SIG-M5 (cell line): ENCODE results near the gene VAV2.

Experiments used
- DNase-seq: peaks from one replicate; lab custom pipeline; 2025; lab: John Stamatoyannopoulos, UW

VAV2 gene

DNA sequence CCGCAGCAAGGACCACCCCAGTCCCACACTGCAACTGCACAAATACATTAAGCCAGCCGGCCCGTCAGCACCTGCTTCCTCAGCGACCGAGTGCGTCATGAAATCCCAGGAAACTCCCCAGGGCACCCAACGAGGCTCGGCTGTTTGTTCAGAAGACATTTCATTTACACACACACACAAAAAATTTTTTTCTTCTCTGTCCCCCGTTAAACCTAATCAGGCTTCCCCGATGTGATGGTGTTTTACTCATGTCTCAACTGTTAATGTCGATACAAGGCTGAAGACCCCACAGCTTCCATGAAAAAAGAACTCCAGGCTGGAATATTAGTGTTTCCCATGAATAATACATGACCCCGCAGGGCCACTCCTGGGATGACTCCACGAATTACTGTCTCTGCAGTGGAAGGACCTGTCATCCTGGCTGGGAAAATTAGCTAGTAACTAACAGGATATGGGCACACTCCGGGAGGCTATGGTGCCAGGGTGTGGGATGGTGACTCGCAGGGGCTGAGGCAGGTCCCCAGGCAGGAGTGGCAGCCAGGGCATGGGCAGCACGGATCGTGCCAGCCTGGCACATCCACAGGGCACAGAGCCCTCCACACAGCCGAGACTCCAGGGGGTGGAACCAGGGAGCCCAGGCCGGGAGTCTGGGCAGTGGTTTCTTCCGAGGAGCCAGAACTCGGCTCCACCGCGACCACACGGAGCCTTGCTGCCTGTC is 102.4 kb downstream of the VAV2 start:
- no peak for DNase-seq

DNA sequence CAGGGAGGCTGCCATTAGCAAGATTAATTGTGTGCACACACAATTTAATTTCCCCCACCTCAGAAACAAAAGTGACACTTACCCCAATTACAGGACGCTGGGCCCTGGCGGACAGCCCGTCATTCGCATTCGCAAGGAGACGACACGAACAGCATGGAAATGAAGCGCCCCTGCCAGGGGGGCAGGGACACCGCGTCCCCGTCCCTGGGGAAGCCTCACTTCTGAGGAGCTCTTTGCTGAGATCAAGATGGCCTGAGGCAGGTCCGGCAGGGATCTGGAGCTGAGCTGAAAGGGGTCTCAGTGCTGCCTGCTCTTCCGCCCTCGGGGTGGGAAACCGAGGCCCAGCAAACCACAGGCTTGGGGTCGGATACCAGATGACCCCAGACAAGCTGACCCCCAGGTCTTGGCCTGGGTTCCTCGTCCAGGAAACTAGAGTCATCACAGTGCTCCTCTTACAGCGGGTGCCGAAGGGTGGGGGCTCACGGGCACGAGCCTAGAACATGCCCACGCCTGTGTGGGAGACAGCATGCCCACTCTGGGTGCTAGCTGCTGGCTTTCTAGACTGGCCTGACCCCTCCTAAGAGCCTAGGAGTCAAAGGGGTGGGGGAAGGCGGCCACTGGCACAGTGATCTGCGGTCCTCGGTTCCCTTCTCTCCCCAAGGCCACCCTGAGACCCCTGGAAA is 103.2 kb downstream of the VAV2 start:
- no peak for DNase-seq

DNA sequence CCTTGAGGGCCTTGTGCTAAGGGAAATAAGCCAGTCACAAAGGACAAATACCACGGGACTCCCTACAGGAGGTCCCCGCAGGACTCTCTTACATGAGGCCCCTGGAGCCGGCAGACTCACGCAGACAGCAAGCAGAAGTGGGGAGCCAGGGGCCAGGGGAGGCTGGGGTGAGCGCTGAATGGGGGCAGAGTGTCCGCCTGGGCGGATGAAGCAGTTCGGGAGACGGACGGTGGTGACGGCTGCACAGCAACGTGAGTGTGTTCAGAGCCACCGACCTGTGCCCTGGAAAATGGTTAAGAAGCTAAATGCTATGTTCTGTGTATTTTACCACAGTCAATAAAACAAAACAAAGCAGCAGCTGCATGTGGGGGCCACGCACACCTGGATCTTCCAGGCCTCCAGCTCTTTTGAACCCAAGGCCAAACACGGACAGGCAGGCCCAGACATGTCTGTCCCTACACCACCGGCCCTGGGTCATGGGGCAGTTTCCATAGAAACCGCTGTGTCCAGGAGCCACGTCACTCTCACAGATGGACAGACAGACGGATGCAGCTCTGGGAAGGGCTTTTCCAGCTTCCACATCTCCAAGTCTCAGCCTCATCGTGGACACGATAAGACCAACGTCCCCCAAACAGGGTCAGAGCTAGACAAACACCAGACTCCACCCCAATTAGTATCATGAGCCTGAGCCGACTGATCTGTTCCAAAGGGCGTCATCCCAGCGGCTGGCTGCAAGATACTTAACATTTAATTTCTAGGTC is 103.9 kb downstream of the VAV2 start:
- no peak for DNase-seq

DNA sequence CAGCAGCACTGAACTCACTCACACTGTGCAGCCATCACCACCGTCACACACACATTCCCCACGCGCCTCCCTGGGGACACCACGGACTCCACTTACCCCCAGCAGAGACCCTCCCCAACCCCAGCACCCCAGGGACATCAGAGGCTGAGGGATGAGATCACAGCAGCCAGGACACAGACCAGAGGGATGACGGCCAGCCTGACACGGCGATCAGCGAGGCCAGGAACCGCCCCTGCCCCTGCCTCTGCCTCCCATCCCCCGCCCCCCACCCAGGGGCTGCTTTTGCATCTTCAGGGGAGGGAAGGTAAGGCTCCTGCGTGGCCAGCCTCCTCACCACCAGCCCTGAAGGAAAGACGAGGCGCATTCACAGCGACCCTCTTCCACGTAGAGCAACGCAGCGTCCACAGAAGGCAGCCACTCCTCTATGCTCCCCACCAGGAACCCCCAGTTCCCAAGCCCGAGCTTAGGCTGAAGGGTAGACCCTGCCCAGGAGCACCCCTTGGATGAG is 104.5 kb downstream of the VAV2 start:
- DNase-seq, result no peak

DNA sequence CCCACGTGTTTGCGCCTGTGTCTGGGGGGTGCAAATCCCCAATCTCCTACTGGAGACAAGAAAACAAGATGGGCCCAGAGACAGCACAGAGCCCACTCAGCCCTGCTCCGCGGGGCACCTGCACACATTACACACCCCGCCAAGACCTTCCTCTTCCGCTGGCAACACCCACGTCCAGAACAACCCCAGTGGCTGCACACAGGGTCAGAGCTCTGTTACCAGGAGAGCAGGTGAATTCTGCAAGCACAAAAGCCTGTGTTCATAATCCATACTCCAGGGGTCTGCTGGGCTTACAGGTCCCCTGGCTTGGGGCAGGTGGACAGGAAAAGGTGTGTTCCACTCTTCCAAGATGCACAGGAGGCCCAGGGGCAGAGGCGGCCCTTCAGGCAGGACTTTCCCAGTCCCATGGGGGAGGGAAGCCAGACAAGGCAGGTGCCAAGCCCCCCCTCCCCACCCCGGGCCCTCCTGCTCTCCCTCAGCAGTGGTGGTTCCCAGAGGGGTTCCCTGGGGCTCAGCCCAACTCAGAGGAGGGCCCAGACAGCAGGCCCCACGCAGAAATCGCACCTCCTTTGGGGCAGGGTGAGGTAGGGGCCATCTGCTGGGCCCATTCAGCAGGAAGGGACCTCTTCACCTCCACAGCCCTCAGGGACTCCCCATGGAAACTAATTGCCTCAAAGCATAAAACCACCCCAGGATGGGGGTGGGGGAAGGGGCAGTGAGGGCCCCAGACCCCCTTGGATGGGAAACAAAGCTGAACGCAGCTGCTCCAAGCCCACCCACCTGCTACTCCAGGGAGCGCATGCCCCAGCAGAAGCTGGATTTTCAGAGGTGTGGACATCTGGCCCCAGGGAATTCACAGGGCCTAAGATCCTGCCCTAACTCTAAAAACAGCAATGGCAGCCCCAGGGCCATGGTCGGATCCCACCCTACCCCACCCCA is 105.3 kb downstream of the VAV2 start:
- DNase-seq, result no peak

DNA sequence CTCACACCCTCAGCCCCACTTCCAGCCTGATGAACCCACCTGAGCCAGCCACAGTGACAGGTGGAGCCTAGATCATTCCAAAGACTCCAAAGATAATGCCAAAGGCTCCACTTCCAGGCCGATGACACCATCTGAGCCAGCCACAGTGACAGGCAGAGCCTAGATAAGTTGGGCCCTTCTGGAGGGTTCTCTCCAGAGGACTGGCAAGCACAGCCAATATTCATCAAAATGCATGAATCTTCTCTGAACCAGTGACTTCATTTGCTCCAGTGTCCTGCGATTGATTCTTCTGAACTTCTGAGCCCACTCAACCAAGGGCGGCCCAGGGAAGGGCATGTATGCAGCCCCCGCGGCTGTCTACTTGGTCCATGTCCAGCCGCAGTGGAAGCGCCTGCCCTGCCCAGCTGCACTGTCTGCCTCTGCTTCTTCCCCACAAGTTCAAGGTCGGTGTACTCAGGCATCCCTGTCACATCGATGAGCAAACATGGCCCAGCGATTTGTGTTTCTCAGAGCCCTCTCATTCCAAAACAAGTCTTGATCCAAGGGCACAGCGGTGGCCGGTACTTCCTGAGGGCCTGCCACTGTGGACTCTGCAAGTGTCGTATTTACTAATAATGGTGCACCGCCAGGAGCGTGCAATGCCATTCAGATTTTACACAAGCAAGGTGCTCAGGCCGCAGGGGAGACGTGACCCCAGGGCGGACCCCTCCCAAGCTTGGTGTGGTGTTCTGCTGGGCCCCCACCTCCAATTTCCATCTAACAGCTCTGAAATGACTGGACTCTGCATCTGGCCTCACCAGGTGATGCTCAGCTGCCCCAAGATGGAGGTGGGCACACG is 107.0 kb downstream of the VAV2 start:
- no peak for DNase-seq

DNA sequence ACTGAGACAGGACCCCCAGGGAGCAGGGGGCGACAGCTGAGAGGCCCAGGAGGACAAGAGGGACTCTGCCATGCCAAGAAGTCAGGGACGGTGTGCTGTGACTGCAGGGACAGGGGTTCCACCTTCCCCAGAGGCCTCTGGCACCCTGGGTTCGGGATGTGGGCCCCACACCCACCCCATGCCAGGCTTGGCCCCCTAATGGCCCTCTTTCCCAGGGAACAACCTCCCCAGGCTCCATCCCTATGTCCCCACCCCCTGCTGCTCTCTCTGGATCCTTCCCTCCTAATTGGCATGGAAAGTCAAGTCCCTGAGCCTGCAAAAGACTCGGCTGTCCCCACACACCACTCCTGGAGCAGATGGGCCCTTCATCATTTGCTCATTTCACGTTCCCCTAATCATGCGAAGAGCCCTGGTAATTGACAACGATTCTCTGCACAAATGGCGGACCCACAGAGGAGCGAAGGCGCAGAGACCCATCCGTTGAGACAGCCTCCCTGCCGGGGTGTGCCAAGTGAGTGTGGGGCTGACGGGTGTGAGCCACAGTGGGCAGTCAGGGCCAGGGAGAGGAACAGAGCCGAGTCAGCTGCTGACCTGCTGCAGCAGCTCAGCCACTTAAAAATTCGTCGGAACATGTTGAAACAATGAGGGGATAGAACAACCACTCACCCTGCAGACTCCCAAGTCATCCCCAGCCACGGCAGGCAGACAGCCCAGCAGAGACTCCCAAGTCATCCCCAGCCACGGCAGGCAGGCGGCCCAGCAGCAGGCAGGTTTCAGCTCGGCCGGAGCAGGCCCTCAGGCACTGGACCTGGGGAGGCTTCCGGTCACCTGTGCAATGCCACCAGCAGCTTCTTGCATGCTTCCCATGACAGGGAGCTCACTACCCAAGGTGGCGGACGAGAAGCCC is 109.0 kb downstream of the VAV2 start:
- no peak for DNase-seq

DNA sequence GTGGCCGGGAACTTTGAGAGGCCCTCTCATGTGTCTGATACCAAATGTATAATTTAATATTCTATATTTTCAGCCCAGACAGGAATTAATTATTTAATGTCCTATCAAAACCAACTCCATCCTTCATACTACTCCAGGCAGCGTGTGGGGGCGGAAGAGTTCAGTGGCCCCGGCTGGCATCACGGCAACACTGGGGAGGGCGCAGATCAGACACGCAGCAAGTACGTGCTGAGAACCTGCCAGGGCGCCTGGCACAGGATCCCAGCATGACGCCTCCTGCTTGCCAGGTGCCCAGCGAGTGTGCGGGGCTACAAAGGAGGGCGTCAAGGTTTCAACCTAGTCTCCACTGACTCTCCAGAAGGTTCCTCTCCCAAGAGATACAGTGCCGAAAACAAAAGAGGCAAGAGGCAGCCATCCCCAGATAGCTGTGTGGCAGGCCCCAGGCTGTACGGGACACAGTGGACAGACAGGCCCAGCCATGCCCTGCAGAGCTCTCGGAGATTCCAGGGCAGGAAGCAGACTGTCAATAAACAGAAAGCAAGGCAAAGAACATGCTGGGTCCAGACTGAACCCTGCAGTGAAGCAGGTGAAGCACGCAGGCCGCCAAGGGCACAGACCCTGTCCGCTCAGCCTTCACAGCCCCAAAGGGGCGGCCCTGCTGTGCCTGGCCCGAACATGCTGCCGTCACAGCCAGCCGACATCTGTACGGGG is 110.3 kb downstream of the VAV2 start:
- no peak for DNase-seq

DNA sequence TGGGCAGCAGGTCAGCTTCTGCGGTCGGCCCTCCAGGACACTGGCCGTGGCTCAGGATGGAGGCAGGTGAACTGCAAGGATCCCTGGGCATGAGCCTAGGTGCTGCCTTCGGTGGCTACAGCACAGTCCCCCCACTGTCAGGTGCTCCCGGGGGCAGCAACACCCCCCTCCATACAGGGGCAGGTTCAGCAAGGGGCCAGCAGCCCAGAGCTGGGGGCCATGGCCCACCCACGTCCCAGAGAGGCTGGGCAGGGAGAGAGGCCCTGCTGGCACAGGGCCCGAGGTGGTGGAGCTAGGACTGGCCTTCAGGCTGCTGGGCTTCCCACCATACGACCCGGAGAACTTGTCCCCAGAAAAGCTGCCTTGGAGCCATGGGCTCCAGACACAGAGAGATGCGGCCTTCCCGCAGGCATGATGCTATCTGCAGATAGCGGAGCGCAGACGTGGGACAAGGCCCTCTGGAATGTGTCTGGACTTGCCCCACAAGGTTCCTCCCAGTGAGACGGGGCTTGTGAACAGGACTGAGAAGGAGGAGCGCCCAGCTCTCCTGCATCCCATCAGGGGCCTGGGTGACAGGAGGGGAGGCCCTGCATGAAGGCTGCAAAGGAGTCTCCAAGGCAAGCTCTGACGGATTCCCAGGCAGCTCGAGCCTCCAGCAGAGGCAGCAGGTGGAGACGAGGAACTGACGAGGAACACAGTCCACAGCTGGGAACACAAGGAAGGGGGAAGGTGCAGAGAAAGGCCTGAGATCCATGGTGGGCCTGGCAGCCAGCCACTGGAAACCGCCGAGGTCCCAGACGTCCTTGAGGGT is 111.1 kb downstream of the VAV2 start:
- no peak for DNase-seq

DNA sequence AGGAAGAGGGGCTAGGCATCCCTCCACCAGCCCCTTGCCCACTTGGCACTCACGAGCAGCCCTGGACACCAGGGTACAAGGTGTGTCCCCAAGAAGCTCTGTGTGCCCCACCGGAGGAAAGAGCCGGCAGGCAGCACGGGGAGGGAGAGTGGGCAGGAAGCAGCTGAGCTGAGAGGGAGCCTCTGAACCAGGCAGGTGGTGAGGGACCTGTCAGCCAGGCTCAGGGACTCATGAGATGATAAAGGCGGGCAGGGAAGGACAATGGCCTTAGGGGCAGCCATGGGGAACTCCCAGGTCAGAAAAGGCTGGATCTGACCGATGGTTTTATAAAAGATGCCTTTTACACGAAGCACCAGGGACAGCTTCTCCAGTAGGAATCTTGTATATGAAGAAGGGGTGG is 112.0 kb downstream of the VAV2 start:
- DNase-seq, result no peak

DNA sequence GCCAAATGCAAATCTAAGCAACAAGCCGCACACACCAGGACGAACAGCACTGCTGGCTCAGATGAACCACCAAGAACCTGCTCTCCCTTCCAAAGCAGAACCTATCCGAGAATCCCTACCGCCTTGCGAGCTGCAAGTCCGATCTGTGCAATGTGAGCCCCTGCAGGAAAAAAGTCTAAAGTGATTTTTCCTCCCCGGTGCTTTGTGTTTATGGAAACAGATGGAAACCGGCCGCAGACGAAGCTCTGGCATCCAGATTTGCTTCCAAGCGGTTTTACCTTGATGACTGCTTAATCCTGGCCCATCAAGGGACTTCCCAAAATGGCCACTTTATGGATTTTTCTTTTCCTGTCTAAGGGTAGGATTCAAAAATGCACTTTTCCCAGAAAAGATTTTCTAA is 112.5 kb downstream of the VAV2 start:
- DNase-seq, result no peak

DNA sequence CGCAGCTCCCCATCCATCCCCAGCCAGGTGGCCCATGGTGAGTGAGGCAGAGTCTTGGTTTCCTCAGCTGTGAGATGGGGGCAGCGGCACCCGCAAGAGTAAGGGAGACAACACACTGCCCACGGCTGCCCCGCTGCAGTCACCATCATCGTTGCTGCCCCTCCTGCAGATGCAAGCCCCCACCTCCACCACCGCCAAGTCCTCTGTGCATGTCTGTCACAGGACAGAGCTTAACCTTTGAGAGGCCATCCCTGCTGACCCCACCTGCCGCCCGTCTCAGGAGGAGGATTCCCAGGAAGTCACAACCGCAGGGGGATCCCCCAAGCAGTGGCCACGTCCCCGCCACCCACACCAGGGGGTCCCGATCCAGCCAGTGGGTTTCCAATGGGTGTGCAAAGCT is 113.7 kb downstream of the VAV2 start:
- DNase-seq, result no peak

DNA sequence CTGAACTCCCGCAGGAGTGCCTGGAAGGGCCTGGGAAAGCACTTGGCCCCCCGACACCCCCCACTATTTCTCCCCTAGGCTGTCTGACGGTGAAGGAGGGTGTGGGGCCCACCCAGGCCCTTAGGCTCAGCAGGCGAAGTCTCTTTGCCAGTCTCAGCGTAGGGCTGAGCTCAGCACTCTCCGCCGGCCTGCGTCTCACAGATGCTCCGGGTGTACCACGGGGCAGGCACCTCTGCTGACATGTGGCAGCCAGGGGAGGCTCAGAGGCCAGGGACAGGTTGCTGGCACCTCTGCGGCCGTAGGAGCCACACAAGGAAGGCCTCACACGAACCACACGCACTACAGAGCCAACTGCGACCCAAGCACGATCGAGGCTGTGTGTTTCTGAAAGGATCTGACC is 114.2 kb downstream of the VAV2 start:
- no peak for DNase-seq

DNA sequence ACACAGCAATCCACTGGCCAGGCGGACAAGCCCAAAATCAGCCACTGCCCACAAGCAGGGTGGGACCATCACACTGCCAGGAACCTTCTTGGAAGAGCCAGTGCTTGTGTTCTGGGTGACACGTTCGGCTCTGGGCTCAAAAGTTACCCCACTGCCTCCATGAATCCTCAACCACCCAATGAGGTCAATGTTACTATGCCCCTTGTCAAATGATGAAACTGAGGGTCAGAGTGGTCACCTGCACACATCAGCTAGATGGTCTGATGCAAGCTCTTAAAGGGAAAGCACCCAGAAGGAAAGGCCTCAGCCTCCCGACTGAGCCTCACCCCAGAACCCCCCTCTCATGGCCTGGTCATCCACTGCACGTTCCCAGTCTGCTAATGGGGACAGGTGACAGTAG is 114.8 kb downstream of the VAV2 start:
- DNase-seq, result no peak

DNA sequence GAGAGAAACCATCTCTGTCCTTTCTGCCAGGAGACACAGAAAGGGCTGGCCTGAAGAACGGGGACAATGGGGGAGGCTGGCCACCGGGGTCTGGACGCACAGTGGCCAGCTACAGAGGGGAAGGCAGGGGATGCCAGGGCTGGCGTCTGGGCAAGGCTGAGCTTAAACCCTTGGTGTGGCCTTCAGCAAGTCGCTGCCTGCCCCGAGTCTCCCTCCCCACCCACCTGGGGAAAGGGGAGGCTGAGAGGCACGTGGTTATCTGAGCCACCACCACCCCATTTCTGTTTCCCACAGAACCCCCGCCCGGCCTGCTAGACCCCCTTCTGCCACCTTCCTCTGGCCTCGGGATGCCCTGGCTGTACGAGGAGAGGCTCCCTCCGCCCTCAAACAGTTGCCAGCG is 115.3 kb downstream of the VAV2 start:
- no peak for DNase-seq

DNA sequence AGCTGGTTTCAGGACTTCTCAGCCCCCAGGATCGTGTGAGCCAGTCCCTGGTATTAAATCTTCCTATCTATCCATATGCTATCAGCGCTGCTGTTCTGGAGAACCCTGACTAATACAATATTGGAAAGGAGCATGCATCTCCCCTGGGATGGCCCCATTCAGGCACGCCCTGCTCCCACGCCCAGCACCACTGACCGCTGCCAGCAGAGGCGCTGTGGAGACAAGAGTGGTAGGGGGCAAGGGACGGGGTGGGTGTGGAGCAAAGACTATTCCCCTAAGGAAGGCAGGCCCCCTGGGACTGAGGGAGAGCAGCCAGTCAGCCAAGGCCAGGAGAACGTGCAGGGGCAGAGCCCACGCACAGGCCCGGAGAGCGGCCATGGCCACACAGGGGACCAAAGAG is 116.0 kb downstream of the VAV2 start:
- no peak for DNase-seq

DNA sequence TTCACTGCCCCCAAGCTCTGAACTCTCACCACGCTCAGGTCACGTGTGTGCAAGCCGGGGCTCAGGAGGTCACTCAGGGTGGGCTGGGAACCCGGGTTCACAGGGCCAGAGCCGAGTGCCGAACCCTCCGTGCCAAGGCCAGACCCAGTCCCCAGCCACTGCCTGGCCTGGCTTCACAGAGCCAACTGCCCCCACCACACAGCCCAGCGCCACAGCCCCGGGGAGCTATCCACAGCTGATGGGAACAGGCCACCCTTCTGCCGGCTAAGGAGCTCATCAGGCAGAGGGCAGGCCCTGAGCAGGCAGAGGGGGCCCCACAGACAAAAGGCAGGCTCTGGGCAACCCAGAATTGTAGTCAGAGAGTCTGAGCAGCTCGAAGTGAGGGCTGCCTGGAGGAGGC is 117.0 kb downstream of the VAV2 start:
- DNase-seq, result no peak

DNA sequence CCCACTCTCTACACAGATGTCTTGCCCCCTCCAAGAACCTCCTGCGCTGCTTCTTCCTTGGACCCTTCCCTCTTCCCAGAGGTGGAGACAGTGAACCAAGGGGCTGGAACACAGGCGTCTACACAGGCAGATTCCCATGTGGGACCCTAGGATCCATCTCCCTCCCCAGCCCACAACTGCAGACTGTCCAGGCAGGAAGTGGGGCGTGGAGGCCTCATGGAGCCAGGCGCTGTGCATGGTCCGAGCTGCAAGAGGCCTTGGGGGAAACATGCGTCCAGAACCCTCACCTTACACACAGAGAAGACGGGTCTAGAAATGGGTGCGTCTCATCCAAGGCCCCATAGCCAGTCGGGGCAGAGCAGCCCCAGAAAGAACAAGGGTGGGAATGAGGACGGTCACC is 117.5 kb downstream of the VAV2 start:
- DNase-seq, result no peak
